ENCODE measurements around the gene TCF12.
A peak's percentile ranks its signal among the peaks of the same experiment; 100 is the strongest.

Gene TCF12

GRCh38 chr15:57134851-57135250 is 216.4 kb downstream of the TCF12 start:
- no peak overlapping the region for H3K4me3 ChIP-seq (replicated peaks; ENCODE audit: low read depth, low read length)
- DNase-seq (ENCODE audit: extremely low read depth, low read depth) = peak; percentile 38
- TF ChIP-seq CTCF (IDR thresholded peaks at IDR 0.05; ENCODE audit: low read depth, low read length, missing control alignments) = no peak

GRCh38 chr15:57135800-57136199 is 217.4 kb downstream of the TCF12 start:
- no peak for TF ChIP-seq CTCF (IDR thresholded peaks at IDR 0.05; ENCODE audit: low read depth, low read length, missing control alignments)
- no peak overlapping the region for H3K4me3 ChIP-seq (replicated peaks; ENCODE audit: low read depth, low read length)
- DNase-seq (ENCODE audit: extremely low read depth, low read depth) = no peak

- DNase-seq (ENCODE audit: extremely low read depth, low read depth) = peak; percentile 49
- peak; percentile 81 for TF ChIP-seq CTCF (IDR thresholded peaks at IDR 0.05; ENCODE audit: low read depth, low read length, missing control alignments)
- H3K4me3 ChIP-seq (replicated peaks; ENCODE audit: low read depth, low read length) = no peak overlapping the region
These were observed 219.9 kb downstream of the TCF12 start for GRCh38 chr15:57138349-57138788.

- no peak overlapping the region for H3K4me3 ChIP-seq (replicated peaks; ENCODE audit: low read depth, low read length)
- DNase-seq (ENCODE audit: extremely low read depth, low read depth) = no peak
- no peak for TF ChIP-seq CTCF (IDR thresholded peaks at IDR 0.05; ENCODE audit: low read depth, low read length, missing control alignments)
These were observed 225.2 kb downstream of the TCF12 start for GRCh38 chr15:57143511-57144078.

GRCh38 chr15:57144448-57144847 is 226.0 kb downstream of the TCF12 start:
- TF ChIP-seq CTCF (IDR thresholded peaks at IDR 0.05; ENCODE audit: low read depth, low read length, missing control alignments) = no peak
- H3K4me3 ChIP-seq (replicated peaks; ENCODE audit: low read depth, low read length) = no peak overlapping the region
- no peak for DNase-seq (ENCODE audit: extremely low read depth, low read depth)

GRCh38 chr15:57146506-57147201 is 228.2 kb downstream of the TCF12 start:
- peak; percentile 42 for TF ChIP-seq CTCF (IDR thresholded peaks at IDR 0.05; ENCODE audit: low read depth, low read length, missing control alignments)
- H3K4me3 ChIP-seq (replicated peaks; ENCODE audit: low read depth, low read length) = no peak overlapping the region
- DNase-seq (ENCODE audit: extremely low read depth, low read depth) = no peak

Measured in HFF-Myc (cell line).